ENCODE measurements around the gene BHLHE41. TPM values are rescaled to one million over a fixed set of nuclear protein-coding genes. Genes with fewer than 3 reads are reported as not detected.

Gene BHLHE41
- total and polyA plus RNA-seq, 9 of the 15 experiments (the other 6 are each of a cell fraction or from before 2014, with no cell fraction given), result not detected

DNA sequence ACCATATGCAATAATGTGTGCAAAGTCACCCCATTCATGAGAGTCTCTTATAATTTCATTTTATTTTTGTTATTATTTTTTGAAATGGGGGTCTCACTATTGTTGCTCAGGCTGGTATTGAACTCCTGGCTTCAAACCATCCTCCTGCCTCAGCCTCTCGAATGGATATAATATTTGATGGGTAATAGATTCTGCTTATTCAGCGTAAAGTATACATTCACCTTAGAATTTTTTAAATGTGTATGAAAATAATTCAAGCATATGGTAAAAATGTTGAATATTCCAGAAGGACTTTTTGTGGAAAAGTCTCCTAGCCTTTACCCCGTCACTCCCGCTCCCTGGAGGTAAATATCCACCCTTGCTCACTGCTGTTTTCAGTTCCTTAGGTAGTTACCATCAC is 47.2 kb upstream of the BHLHE41 start:
- no peak for DNase-seq (ENCODE audit: extremely low read depth in 1 of 4, low spot score in 3 of 4)
- Histone ChIP-seq H3K4me1 (replicated peaks in 1 of 2; ENCODE audit: control insufficient read depth in 2 of 2, insufficient read depth in 2 of 2, low read length in 2 of 2) (no peaks in the 10 kb centered on the region), H3K9me1 (ENCODE audit: control insufficient read depth, insufficient read depth, low read length) (no peaks in the 10 kb centered on the region), H3K79me2 (ENCODE audit: control insufficient read depth, insufficient read depth, low read length) (no peaks in the 10 kb centered on the region), H3K9ac (ENCODE audit: insufficient read depth in 1 of 2, low read depth in 2 of 2, low read length in 2 of 2) (no peak overlapping the region), H3K9me3 (replicated peaks; ENCODE audit: control insufficient read depth, insufficient read depth, low read depth, low read length) (no peaks in the 10 kb centered on the region), H2AFZ (ENCODE audit: low read depth, low read length) (no peak overlapping the region), H3K4me2 (ENCODE audit: insufficient read depth, low read length) (no peak overlapping the region), H3K27me3 (ENCODE audit: control insufficient read depth in 2 of 2, insufficient read depth in 2 of 2, low read length in 2 of 2) (no peaks in the 10 kb centered on the region; a peak in 2 of 5 replicates), H3K4me3 (no peak overlapping the region), H3K36me3 (ENCODE audit: control insufficient read depth, insufficient read depth, low read length) (no peaks in the 10 kb centered on the region), H4K20me1 (replicated peaks; ENCODE audit: control insufficient read depth, insufficient read depth, low read length) (no peaks in the 10 kb centered on the region), H3K27ac (ENCODE audit: extremely low read depth, low read depth, low read length) (no peak overlapping the region)
- BruUV-seq (replicated peaks), result no TSS peak
- no peak for ATAC-seq
- CTCF ChIA-PET (ENCODE audit: low intra/inter-chr PET ratio), result no interaction called here
- FAIRE-seq, result no peak
- intact Hi-C loops (cut with micrococcal nuclease) (no loop called here), in situ Hi-C loops (cut with MboI) (no loop called here)
- 6% methylated on average over 4 of the region's 4 CpGs for whole genome bisulfite sequencing (ENCODE audit: insufficient coverage, low coverage, missing lambda C conversion rate)
- POLR2A ChIA-PET, result no interaction called here
- TF ChIP-seq MAFG (tag; conservative IDR thresholded peaks at IDR 0.05), result peak; percentile 62
- TF ChIP-seq NFIC (IDR thresholded peaks at IDR 0.05), result no peak
- peak; percentile 44 for TF ChIP-seq MAFF (IDR thresholded peaks at IDR 0.05; ENCODE audit: low read length)
- no peak for TF ChIP-seq BMI1 (IDR thresholded peaks at IDR 0.05; ENCODE audit: low read length)
- no peak for TF ChIP-seq FOXA3 (CRISPR knock-in tag; conservative IDR thresholded peaks at IDR 0.05 in 1 of 2, IDR thresholded peaks at IDR 0.05 in 1 of 2)
- TF ChIP-seq THRB (CRISPR knock-in tag; conservative IDR thresholded peaks at IDR 0.05), result no peak
- no peak for TF ChIP-seq SMARCC2 (IDR thresholded peaks at IDR 0.05; ENCODE audit: low read depth)
- TF ChIP-seq C11orf30 (IDR thresholded peaks at IDR 0.05; ENCODE audit: low read depth), result peak; percentile 60; the same call in 1 of the 2 replicates
- no peak for TF ChIP-seq RBBP5 (IDR thresholded peaks at IDR 0.05; ENCODE audit: borderline replicate concordance, insufficient read depth, low read length, poor library complexity, severe bottlenecking)
- TF ChIP-seq TCF7L2 (IDR thresholded peaks at IDR 0.05; ENCODE audit: low read depth, low read length), result no peak
- TF ChIP-seq XRCC3 (IDR thresholded peaks at IDR 0.05), result no peak
- TF ChIP-seq ZNF655 (CRISPR knock-in tag; IDR thresholded peaks at IDR 0.05), result no peak
- TF ChIP-seq ZNF79 (CRISPR knock-in tag; IDR thresholded peaks at IDR 0.05; ENCODE audit: low read depth), result no peak
- TF ChIP-seq MAFK (IDR thresholded peaks at IDR 0.05; ENCODE audit: low read length), result peak; percentile 42
- TF ChIP-seq, protein P1, sequence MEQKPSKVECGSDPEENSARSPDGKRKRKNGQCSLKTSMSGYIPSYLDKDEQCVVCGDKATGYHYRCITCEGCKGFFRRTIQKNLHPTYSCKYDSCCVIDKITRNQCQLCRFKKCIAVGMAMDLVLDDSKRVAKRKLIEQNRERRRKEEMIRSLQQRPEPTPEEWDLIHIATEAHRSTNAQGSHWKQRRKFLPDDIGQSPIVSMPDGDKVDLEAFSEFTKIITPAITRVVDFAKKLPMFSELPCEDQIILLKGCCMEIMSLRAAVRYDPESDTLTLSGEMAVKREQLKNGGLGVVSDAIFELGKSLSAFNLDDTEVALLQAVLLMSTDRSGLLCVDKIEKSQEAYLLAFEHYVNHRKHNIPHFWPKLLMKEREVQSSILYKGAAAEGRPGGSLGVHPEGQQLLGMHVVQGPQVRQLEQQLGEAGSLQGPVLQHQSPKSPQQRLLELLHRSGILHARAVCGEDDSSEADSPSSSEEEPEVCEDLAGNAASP (IDR thresholded peaks at IDR 0.05), result no peak
- no peak for TF ChIP-seq ATF1 (CRISPR knock-in tag; IDR thresholded peaks at IDR 0.05)
- TF ChIP-seq ATF1 (tag; IDR thresholded peaks at IDR 0.05), result no peak
- no peak for TF ChIP-seq DPF2 (IDR thresholded peaks at IDR 0.05)
- no peak for TF ChIP-seq TFAP4 (CRISPR knock-in tag; IDR thresholded peaks at IDR 0.05; ENCODE audit: borderline replicate concordance)
- TF ChIP-seq ZBTB17 (CRISPR knock-in tag; IDR thresholded peaks at IDR 0.05), result no peak
- TF ChIP-seq NR4A1 (CRISPR knock-in tag; IDR thresholded peaks at IDR 0.05), result no peak
- no peak for TF ChIP-seq NR4A1 (tag; IDR thresholded peaks at IDR 0.05)
- peak; percentile 76 for TF ChIP-seq ZNF316 (IDR thresholded peaks at IDR 0.05)

All from K562 (cell line).